ENCODE data around the gene LTO1.

LTO1 gene

GRCh38 chr11:69644962-69645675 lies 30.0 kb downstream of the LTO1 start:
- no peak for TF ChIP-seq CTCF (IDR thresholded peaks at IDR 0.05; ENCODE audit: low read length, missing control alignments)
- no peak for DNase-seq (ENCODE audit: low read depth)
- no peak overlapping the region for H3K4me3 ChIP-seq (replicated peaks; ENCODE audit: low read depth, low read length)

- DNase-seq (ENCODE audit: low read depth) = peak; percentile 91
- peak overlapping the region; percentile 3 for H3K4me3 ChIP-seq (replicated peaks; ENCODE audit: low read depth, low read length)
- TF ChIP-seq CTCF (IDR thresholded peaks at IDR 0.05; ENCODE audit: low read length, missing control alignments) = peak; percentile 13
Observed at GRCh38 chr11:69644071-69644961, 30.8 kb downstream of the LTO1 start.

GRCh38 chr11:69643646-69644045 lies 31.5 kb downstream of the LTO1 start:
- TF ChIP-seq CTCF (IDR thresholded peaks at IDR 0.05; ENCODE audit: low read length, missing control alignments) = no peak
- H3K4me3 ChIP-seq (replicated peaks; ENCODE audit: low read depth, low read length) = peak overlapping the region; percentile 3
- no peak for DNase-seq (ENCODE audit: low read depth)

- TF ChIP-seq CTCF (IDR thresholded peaks at IDR 0.05; ENCODE audit: low read length, missing control alignments) = peak; percentile 54
- peak; percentile 84 for DNase-seq (ENCODE audit: low read depth)
- H3K4me3 ChIP-seq (replicated peaks; ENCODE audit: low read depth, low read length) = peak overlapping the region; percentile 88
Observed at GRCh38 chr11:69642913-69643632, 32.1 kb downstream of the LTO1 start.

- no peak for DNase-seq (ENCODE audit: low read depth)
- peak overlapping the region; percentile 88 for H3K4me3 ChIP-seq (replicated peaks; ENCODE audit: low read depth, low read length)
- TF ChIP-seq CTCF (IDR thresholded peaks at IDR 0.05; ENCODE audit: low read length, missing control alignments) = no peak
Observed at GRCh38 chr11:69642549-69642912, 32.6 kb downstream of the LTO1 start.

- TF ChIP-seq CTCF (IDR thresholded peaks at IDR 0.05; ENCODE audit: low read length, missing control alignments) = no peak
- H3K4me3 ChIP-seq (replicated peaks; ENCODE audit: low read depth, low read length) = peak overlapping the region; percentile 88
- DNase-seq (ENCODE audit: low read depth) = peak; percentile 33
Observed at GRCh38 chr11:69641681-69642548, 33.2 kb downstream of the LTO1 start.
